Kidney glomerular epithelial cell (primary cell): ENCODE measurements around the gene IQCN.
A peak's percentile ranks its signal among the peaks of the same experiment; 100 is the strongest.

Experiments used
- DNase-seq: peaks from one replicate; lab custom pipeline; 2025; lab: John Stamatoyannopoulos, UW

IQCN gene

DNA sequence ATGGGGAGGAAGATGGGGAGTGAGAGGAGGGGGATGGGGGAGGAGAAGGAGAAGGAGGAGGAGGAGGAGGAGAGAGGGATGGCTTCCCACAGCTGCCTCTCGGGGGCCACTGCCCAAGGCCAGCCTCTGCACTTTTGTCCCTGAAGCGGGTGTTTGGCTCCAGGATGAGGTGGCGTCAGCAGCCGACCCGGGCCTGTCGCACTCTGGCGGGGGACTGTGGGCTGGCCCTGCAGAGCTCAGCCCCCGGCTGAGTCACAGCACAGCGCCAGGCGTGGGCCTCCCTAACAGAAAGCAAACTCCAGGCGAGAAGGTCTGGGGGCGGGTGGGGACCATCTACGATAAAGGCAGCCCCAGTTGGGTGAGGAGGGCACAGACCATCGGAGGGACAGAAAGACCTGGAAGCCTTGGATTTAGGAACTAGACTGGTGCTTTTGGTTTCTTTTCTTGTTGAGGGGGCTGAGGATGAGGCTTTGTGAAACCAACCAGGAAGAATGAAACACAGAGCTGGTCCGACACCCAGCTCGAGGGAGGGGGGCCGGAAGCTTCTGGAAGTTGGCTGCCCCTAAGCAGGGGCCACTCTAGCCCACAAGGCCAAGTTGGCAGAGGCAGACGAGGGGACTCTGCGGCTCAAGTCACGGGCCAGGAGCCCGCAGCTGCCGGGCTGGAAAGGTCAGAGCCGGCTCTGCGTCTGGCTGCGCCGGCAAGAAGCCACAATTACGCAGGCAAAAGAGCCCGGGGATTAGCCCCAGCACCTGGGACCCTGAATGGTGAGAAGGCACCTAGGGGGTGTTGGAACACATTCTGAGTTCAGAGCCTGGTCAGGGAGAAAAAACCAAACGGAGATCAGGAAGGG lies 30.4 kb upstream of the IQCN start:
- peak; percentile 52 for DNase-seq

DNA sequence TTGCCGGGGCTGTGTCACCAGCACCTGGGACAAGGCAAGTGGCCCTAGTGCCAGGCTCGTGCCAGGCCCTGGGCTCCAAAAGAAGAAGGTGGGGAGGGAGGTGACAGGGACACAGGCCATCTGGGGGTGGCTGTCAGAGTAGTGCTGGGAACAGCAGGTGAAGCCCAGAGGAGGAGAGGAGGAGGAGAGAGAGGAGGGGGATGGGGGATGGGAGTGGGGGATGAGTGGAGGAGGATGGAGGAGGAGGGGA lies 29.9 kb upstream of the IQCN start:
- no peak for DNase-seq

DNA sequence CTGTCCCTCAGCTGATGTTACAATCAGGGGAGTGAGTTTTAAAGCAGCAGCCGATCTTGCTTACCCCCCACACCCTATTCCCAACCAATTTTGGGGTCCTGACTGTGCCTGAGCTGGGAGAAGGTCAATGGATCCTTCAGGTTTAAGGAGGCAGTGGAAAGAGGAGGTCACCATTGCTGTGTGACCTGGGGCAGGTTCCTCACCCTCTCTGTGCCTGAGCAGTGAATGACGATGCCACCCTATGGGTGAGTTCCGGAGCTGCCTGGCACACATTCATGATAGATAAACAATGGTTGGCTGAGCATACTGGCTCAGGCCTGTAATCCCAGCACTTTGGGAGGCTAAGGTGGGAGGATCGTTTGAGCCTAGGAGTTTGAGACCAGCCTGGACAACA lies 27.5 kb upstream of the IQCN start:
- DNase-seq = no peak

DNA sequence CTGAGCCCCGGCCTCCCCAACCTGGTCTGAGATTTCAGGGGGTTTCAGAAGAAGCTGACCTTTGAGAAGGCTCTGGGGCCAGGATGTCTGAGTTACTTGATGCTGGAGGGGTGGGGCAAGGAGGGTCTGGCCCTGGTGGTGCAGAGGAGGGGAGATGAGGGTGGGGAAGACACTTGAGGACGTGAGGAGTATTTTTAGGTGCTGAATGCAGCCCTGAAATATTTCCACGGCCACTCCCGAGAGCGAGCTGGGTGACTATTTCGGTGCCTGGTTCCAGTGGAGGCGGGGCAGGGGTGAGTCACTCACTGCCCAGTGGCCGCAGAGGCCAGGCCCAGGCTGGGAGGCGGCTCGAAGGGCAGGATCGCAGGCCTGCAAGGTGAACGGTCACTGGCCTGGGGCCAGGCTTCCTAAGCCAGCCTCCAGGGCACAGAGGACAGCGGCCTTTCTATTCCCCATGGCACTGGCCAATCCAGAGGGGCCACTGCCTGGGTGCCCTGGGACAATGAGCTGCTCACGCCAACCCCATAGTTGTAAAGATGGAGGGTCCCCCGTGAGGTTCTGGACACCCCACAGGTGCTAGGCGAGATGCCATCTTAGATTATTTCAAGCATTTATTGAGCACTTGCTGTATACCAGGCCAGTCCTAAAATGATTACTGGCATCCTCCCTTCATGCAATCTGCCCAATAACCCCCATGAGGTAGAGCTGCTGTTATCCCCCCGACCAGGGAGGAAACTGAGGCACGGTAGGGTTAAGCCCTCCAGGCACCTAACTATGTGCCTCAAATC lies 26.9 kb upstream of the IQCN start:
- peak; percentile 47 for DNase-seq

DNA sequence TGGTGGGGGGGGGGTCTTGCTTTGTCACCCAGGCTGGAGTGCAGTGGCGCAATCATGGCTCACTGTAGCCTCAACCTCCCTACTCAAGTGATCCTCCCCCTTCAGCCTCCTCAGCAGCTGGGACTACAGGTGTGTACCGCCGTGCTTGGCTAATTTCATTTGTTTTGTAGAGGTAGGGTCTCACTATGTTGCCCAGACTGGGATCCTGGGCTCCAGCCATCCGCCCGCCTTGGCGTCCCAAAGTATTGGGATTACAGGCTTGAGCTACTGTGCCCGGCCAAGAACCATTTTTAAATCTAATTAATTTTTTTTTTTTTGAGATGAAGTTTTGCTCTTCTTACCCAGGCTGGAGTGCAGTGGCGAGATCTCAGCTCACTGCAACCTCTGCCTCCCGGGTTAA lies 25.4 kb upstream of the IQCN start:
- DNase-seq = no peak

DNA sequence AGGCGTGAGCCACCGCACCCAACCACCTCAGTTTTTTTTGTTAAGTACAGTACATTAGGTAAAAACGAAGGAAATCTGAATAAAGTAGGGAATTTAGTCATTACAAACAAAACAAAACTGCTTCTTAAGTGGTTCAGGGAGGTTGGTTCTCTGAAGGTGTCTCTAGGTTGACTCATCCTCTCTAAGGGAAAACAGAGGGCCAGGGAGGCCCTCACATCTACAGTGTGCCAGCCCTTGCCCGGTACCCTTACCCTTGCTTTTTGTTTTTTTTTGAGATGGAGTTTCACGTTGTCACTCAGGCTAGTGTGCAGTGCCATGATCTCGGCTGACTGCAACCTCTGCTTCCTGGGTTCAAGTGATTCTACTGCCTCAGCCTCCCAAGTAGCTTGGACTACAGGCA lies 24.3 kb upstream of the IQCN start:
- DNase-seq = peak; percentile 38

DNA sequence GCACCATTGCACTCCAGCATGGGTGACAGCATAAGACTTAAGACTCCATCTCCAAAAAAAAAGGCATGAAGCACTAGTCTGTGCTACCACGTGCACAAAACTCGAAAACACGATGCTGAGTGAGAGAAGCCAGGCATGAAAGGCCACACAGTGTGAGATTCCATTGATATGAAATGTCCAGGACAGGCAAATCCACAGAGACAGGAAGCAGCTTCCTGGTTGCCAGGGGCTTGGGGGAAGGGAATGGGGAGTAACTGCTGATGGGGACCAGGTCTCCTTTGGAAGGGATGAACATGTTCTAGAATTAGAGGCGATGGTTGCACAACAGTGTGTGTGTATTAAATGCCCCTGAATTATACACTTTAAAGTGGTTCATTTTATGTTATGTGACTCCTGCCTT lies 23.1 kb upstream of the IQCN start:
- no peak for DNase-seq

DNA sequence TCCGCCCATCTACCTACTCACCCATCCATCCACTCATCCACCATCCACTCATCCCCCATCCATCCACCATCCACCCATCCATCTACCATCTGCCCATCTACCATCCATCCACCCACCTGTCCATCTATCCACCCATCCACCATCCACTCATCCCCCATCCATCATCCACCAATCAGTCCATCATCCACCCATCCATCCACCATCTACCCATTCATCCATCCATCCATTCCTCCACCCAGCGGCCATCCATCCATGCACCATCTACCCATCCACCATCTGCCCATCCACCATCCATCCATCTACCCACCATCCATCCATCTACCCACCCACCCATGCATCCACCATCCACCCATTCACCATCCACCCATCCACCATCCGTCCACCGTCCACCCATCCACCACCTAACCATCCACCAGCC lies 20.8 kb upstream of the IQCN start:
- no peak for DNase-seq

DNA sequence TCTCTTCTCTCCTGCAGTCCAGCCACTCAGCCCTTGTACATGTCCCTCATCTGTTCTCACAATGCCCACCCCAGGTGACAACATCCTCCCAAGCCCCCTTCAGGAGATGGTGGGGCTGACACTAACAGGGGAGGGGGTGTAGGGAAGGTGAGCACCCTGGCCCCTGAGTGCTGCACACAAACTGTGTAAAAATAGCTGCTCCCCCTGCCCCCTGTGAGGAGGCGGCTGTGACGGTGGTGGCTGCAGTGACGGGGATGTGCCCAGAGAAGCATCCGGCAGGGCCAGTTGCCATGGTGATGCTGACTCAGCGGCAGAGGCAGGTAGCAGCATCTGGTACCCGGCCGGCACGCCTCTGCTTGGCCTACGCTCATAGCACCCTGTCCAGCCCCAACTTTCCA lies 20.2 kb upstream of the IQCN start:
- no peak for DNase-seq

DNA sequence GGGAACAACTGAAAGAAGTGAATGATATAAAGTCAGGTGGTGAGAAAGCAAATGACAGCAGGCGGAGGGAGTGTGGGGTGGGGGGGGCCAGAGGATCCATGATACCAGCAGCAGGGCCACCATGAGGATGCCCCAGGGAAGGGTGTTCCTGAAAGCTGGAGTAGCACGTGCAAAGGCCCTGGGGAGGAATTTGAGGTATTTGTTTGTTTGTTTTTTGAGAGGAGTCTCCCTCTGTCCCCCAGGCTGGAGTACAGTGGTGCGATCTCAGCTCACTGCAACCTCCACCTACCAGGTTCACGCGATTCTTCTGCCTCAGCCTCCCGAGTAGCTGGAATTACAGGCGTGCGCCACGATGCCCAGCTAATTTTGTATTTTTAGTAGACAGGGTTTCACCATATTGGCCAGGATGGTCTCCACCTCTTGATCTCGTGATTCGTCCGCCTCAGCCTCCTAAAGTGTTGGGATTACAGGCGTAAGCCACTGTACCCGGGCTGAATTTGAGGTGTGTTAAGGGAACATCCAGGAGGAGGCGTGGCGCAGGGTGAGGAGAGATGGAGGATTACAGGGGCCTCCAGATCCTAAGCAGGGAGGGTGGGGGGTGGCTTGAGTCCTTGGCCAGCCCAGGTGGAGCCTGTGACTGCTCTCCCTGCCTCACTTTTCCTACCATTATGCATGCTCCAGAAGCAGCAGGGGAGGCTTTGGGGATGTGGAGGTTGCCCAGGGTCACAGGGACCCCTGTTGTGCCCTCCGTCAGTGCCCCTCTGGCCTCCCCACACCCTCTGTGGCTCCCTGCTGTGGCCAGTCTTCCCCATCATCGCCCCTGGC lies 19.6 kb upstream of the IQCN start:
- no peak for DNase-seq

DNA sequence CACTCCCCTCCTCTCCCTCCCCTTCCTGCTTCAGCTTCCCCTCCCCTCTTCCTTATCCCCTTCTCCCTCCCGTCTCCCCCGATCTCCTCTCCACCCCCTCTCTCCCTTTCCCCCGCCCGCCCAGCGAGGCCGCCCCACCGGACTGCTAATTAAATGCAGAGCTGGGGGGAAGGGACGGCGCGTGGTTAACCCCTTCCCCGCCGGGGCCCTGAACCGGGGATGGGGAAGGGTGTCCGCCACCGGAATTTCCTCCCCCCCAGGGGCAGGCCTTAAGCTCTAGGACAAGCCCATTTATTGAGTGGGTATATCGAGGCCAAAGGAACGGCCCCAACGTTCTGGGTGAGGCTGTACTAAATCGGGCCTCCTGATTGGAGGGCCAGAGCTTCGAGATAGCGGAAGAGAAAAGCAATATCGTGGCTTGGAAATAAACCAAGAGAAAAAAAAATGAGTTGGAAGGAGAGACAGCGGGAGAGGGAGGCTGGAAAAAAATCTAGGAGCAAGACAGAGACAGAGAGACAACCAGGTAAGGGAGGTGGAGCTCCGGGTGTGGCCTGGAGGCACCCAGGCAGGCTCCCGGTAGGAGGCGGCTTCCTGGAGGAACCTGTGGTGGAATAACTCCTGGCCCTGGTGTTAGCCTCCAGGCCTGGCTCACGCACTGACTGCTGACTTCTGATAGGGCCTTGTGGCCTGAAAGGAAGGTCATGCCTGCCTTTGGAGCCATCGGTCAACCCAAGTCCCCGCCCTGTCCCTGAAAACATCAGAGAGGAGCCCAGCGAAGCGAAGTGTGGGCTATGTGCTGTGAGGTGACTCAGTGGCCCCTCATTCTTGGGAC lies 18.8 kb upstream of the IQCN start:
- no peak for DNase-seq

DNA sequence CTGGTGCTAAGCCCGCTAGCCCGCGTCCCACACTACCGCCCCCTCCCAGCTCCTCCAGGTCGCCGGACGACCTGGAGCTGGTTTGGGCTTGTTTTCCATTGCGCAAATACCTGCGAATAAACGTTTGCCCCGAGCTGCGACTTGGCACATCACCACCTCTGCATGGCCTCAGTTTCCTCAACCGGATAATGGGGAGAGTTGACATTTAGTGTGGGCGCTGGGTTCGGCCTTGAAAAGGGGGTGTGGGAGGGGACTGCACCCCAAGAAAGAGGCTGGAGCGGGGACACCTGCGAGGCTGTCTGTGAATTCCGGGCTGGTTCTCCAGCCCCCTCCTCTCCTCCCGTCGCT lies 18.2 kb upstream of the IQCN start:
- DNase-seq = peak; percentile 8

DNA sequence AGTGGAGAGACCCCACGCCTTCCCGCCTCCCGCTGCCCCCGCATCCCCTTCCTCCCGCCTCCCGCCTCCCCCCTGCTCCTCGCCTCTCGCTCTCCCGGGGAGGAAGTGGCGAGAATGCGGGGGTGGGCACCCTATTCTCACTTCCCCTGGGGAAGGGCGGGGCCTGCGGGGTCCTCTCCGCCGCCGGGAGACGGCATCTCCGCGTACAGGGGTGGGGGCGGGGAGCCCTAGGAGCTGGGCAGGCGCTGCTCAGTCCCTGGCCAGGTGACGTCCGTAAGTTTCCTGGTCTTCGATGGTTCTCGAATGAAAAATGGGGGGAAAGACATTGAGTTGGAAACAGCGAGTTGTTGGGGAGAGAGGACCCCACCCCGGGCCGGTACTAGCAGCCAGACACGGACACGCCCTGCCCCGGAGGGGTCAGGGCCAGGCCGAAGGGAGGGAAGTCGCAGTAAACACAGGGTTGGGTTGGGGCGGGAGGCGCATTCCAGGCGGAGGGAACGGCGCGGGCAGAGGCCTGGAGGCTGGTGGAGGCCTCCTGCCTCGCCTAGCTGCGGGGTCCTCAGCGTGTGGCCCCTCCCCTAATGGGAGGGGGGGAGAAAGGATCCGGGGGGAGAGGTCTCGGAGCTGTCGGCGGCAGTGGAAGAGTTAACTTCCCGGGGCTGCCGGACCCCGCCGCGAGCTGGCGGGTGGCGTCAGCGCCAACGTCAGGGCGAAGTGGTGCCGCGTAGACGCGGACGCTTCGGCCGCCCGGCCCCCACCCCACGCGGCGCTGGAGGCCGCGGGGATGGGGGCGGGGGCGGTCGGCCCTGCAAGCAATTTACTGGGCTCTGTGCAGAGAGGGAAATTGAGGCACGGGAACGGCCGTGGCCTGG lies 17.6 kb upstream of the IQCN start:
- peak; percentile 44 for DNase-seq

DNA sequence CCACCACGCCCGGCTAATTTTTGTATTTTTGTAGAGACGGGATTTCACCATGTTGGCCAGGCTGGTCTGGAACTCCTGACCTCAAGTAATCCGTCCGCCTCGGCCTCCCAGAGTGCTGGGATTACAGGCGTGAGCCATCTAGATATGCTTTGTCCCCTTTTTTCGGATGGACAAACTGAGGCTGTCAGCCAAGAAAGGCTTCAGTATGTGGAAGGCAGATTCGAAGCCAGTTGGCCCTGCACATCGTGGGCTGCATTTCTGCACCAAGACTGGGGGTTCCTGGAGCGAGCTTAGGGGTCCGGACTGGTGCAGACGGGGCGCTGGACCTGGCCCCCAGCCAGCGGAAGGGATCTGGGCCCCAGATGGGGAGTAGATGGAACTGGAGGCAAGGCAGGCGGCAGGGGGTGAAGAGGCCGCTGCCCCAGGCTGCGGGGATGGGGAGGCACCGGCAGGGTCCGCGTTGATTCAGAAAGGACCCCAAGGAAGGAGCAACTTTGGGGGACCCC lies 16.8 kb upstream of the IQCN start:
- DNase-seq = no peak

DNA sequence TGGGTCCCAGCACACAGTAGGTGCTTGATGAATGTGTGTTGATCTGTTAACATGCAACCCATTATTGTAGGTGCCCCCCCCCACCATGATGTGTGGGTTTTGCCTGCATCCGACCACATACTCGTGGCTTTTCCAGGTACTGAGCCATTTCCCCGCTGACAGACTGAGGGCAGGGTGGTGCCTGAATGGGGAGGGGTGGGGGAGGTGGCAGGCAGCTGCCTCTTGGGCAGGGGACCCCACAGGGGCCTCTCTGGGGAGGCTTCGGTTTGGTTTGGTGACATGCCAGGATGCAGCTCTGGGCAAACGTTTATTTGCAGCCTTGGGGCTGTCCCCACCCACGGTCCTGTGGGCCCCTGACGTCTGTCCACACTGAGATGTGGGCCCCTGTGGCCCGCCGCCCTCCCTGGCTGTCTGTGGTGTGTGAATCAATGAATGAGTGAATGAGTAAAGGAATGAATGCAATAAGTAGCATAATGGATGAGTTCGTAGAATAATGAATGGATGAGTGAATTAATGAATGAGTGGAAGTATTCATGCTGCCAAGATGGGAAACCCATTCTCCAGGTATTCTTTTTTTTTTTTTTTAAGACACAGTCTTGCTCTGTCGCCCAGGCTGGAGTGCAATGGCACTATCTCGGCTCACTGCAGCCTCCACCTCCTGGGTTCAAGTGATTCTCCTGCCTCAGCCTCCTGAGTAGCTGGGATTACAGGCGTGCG lies 16.2 kb upstream of the IQCN start:
- DNase-seq = no peak

DNA sequence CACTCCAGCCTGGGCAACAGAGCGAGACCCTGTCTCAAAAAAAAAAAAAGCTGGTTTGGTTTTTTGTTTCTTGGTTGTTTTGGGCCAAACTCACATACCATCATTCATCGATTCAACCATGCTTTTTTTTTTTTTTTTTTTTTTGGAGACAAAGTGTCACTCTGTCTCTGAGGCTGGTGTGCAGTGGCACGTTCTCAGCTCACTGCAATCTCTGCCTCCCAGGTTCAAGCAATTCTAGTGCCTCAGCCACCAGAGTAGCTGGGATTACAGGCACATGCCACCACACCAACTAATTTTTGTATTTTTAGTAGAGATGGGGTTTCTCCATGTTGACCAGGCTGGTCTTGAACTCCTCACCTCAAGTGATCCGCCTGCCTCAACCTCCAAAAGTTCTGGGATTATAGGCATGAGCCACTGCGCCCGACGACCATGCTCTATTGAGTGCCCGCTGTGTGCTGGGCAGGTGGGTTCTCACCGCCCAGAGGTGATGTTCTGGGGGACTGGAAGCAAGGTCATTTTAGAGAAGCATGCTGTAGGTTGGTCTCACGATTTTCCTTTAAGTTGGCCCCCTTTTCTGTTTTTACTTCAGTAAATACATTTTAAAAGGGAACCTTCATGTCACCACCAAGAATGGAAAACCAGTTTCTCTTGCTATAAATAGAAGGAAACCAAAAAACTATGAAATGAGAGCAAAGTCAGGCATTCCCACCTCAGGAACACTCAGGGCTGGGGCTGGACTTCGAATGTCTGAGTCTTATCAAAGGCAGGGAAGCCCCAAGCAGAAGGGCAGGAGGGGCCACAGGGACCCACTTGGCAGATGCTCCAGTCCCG lies 15.4 kb upstream of the IQCN start:
- no peak for DNase-seq

DNA sequence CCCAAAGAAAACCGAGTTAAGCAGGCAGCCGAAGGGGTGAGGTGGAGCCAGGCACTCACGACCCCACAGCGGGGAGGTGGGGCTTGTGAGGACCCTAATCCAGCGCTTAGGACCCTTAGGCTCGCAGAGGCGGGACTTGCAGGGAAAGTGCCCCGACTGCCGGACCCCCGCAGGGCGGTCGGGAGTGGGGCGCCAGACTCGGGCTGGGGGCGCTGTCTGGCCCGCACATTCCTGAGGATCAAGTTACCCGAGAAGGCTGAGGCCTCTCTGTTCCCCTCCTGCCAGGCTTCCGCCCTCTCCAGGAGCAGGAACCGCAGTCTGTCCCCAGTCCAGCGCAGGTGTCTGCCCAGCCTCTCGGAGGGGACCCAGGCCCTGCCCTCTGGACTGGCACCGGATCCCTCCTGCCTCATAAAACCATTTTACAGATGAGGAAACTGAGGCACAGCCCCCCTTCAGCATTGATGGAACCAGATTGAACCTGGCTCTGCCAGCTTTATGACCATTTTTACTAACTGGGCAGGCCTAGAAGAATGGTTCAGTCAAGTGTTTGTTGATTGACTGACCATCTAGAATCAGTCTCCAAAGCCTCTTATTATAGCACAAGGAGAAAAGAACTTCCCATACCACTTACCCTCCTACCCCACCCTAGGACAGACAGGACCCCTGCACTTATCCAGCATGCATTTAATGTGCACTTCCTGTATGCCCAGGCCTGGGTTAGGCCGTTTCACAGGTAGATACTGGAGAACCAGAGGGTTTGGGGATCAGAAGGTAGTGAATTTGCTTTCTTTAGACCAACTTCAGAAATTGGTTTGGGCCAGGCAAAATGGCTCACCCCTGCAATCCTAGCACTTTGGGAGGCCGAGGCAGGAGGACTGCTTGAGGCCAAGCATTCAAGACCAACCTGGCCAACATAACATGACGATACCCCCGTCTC lies 13.9 kb upstream of the IQCN start:
- no peak for DNase-seq

DNA sequence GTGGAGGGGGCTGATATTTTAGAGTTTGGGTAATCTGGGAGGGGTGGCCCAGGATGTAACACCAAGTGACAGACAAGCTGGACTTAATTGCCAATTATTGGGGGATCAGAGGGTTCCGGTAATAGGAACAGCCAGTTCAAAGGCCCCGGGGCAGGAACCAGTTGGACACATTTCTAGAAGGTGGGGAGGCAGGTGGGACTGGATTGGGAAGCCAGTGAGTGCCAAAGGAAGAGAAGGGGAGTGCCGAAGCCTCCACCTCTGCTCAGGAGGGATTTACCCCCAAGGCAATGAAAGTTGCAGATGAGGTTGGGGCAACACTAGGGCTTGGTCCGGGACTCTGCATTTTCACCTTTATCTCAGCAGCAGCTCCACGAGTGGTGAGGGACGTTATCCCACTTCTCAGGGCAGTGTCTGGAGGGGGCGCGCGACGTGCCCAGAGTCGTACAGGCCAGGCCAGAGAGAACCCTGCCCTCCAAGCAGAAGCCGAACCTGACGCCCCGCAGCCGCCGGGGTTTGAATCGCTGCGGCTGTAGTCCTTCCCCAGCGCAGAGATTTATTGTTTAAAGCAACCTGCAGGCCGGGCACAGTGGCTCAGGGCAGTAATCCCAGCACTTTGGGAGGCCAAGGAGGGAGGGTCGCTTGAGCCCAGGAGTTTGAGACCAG lies 12.9 kb upstream of the IQCN start:
- no peak for DNase-seq
